H1 (cell line): ENCODE results near the gene AK2. TPM values are rescaled to one million over a fixed set of nuclear protein-coding genes. Genes with fewer than 3 reads are reported as not detected.

Source experiments
- CTCF ChIA-PET: fragments of 300-600 bp; sonication (Branson Sonifier 250); formaldehyde crosslinking; loops from one replicate; lab custom pipeline; 2021; ENCODE audit not compliant: partially characterized antibody; lab: Charles Lee
- POLR2A ChIA-PET: fragments of 300-600 bp; sonication (Branson Sonifier 250); formaldehyde crosslinking; loops from one replicate; lab custom pipeline; 2021; ENCODE audit warnings: inconsistent platforms; ENCODE audit not compliant: partially characterized antibody; lab: Charles Lee
- DNase-seq, 2 experiments: peaks; one replicate each; pipeline versions ENCODE4 v3.0.0 to v3.0.0-alpha.2; 2010 to 2022; ENCODE audit warnings: low spot score in 2 of 2, low read depth in 1 of 2, mixed read lengths in 1 of 2
- FAIRE-seq: peaks from 2 replicates; lab custom pipeline; 2011; peaks lifted over from hg19 to GRCh38; lab: Jason Lieb, UNC
- H2AFZ ChIP-seq: 2 replicates; pipeline ENCODE4 v1.8.1; 2012; ENCODE audit warnings: low read length, inconsistent platforms
- H2AK5ac ChIP-seq: 2 replicates; pipeline ENCODE4 v1.6.1; 2013; ENCODE audit warnings: low read depth, low read length
- H2BK120ac ChIP-seq: replicated peaks from 2 replicates; pipeline ENCODE3; 2013; ENCODE audit warnings: low read depth, low read length, inconsistent platforms
- H2BK12ac ChIP-seq: 2 replicates; pipeline ENCODE4 v1.6.1; 2013; ENCODE audit warnings: low read depth, low read length
- H2BK15ac ChIP-seq: 2 replicates; pipeline ENCODE4 v1.6.1; 2013; ENCODE audit warnings: low read length
- H2BK20ac ChIP-seq: 2 replicates; pipeline ENCODE4 v1.6.1; 2013; ENCODE audit warnings: low read length
- H2BK5ac ChIP-seq: 2 replicates; pipeline ENCODE4 v1.6.1; 2013; ENCODE audit warnings: low read depth, low read length
- H3K14ac ChIP-seq: 2 replicates; pipeline ENCODE4 v1.6.1; 2013; ENCODE audit warnings: inconsistent platforms; ENCODE audit not compliant: insufficient read length
- H3K18ac ChIP-seq: 2 replicates; pipeline ENCODE4 v1.6.1; 2013; ENCODE audit warnings: low read length; ENCODE audit errors: extremely low read depth
- H3K23ac ChIP-seq: 2 replicates; pipeline ENCODE4 v1.6.1; 2013; ENCODE audit warnings: inconsistent platforms; ENCODE audit not compliant: insufficient read length
- H3K23me2 ChIP-seq: 2 replicates; pipeline ENCODE4 v1.6.1; 2013; ENCODE audit warnings: low read depth, low read length
- H3K27ac ChIP-seq: 2 replicates; pipeline ENCODE4 v1.6.1; 2011; ENCODE audit warnings: low read depth, low read length, inconsistent platforms
- H3K27me3 ChIP-seq, 4 experiments: replicated peaks in 1 of 4; 1 replicate in 1 of 4; 2 replicates in 3 of 4; pipeline versions ENCODE4 v1.6.1 to v1.8.1; 2011 to 2013; ENCODE audit warnings: low read length in 3 of 4, mild to moderate bottlenecking in 3 of 4, inconsistent platforms in 2 of 4, mixed read lengths in 2 of 4, moderate library complexity in 1 of 4; ENCODE audit not compliant: control insufficient read depth in 3 of 4, insufficient read depth in 3 of 4; ENCODE audit errors: extremely low read depth in 1 of 4
- H3K36me3 ChIP-seq, 4 experiments: 2 replicates each; pipeline versions ENCODE4 v1.6.1 to v1.8.1; 2011 to 2013; ENCODE audit warnings: mild to moderate bottlenecking in 4 of 4, low read length in 3 of 4, moderate library complexity in 2 of 4, control low read depth in 1 of 4, inconsistent platforms in 1 of 4; ENCODE audit not compliant: insufficient read depth in 4 of 4, control insufficient read depth in 2 of 4
- H3K4ac ChIP-seq: replicated peaks from 2 replicates; pipeline ENCODE3; 2013; ENCODE audit warnings: low read length, low read depth, mixed read lengths, inconsistent platforms; ENCODE audit not compliant: insufficient read length
- H3K4me1 ChIP-seq, 4 experiments: replicated peaks in 1 of 4; 1 replicate in 1 of 4; 2 replicates in 3 of 4; pipeline versions ENCODE4 v1.6.1 to v1.8.1; 2011 to 2013; ENCODE audit warnings: low read length in 3 of 4, inconsistent platforms in 2 of 4, mixed read lengths in 1 of 4; ENCODE audit not compliant: insufficient read depth in 4 of 4, control insufficient read depth in 3 of 4
- H3K4me2 ChIP-seq, 2 experiments: 2 replicates each; pipeline versions ENCODE4 v1.6.1 to v1.8.1; 2011 to 2013; ENCODE audit warnings: low read depth in 2 of 2, low read length in 2 of 2, control low read depth in 1 of 2, inconsistent platforms in 1 of 2, mild to moderate bottlenecking in 1 of 2; ENCODE audit not compliant: insufficient read depth in 1 of 2
- H3K4me3 ChIP-seq, 4 experiments: fragments of 200-600, 300-600 bp in 1 of 4; sonication (generic), shearing (Covaris generic), sonication (Bioruptor Twin) in 1 of 4; 2 replicates each; pipeline versions ENCODE4 v1.5.1 to v1.8.1; 2011 to 2016; ENCODE audit warnings: low read length in 4 of 4, low read depth in 3 of 4, control low read depth in 2 of 4, inconsistent platforms in 2 of 4, mild to moderate bottlenecking in 2 of 4, mixed read lengths in 1 of 4, moderate library complexity in 1 of 4; ENCODE audit not compliant: insufficient read depth in 2 of 4; ENCODE audit errors: extremely low read depth in 1 of 4
- H3K56ac ChIP-seq: replicated peaks from 2 replicates; pipeline ENCODE3; 2013; ENCODE audit warnings: low read depth, mild to moderate bottlenecking, mixed read lengths, low read length, inconsistent platforms; ENCODE audit not compliant: insufficient read length
- H3K79me1 ChIP-seq: 2 replicates; pipeline ENCODE4 v1.6.1; 2013; ENCODE audit warnings: low read depth, low read length, control low read depth
- H3K79me2 ChIP-seq, 2 experiments: 2 replicates each; pipeline versions ENCODE4 v1.6.1 to v1.8.1; 2012 to 2013; ENCODE audit warnings: low read length in 2 of 2, mild to moderate bottlenecking in 2 of 2, inconsistent platforms in 1 of 2; ENCODE audit not compliant: insufficient read depth in 2 of 2, control insufficient read depth in 1 of 2
- H3K9ac ChIP-seq, 4 experiments: replicated peaks in 1 of 4; 1 replicate in 1 of 4; 2 replicates in 3 of 4; pipeline versions ENCODE4 v1.6.1 to v1.8.1; 2011 to 2013; ENCODE audit warnings: low read depth in 3 of 4, low read length in 3 of 4, control low read depth in 2 of 4, mild to moderate bottlenecking in 2 of 4, moderate library complexity in 2 of 4, inconsistent platforms in 1 of 4; ENCODE audit errors: extremely low read depth in 1 of 4
- H3K9me3 ChIP-seq, 2 experiments: 2 replicates each; pipeline versions ENCODE4 v1.6.1 to v1.8.1; 2012 to 2013; ENCODE audit warnings: mild to moderate bottlenecking in 2 of 2, moderate library complexity in 2 of 2, control low read depth in 1 of 2, inconsistent platforms in 1 of 2, low read depth in 1 of 2, low read length in 1 of 2, mixed read lengths in 1 of 2; ENCODE audit not compliant: insufficient read depth in 2 of 2
- H4K20me1 ChIP-seq, 2 experiments: replicated peaks in 1 of 2; 2 replicates each; pipeline versions ENCODE3 to v1.8.1; 2011 to 2013; ENCODE audit warnings: inconsistent platforms in 2 of 2, low read length in 2 of 2, mild to moderate bottlenecking in 1 of 2; ENCODE audit not compliant: insufficient read depth in 2 of 2, control insufficient read depth in 1 of 2
- H4K5ac ChIP-seq: 2 replicates; pipeline ENCODE4 v1.6.1; 2013; ENCODE audit warnings: low read length, low read depth, mixed read lengths, inconsistent platforms; ENCODE audit not compliant: insufficient read length
- H4K8ac ChIP-seq: 2 replicates; pipeline ENCODE4 v1.8.0; 2013; ENCODE audit warnings: mild to moderate bottlenecking, moderate library complexity, low read length, inconsistent platforms; ENCODE audit not compliant: insufficient read depth; ENCODE audit errors: extremely low read depth
- H4K91ac ChIP-seq: replicated peaks from 2 replicates; pipeline ENCODE3; 2013; ENCODE audit warnings: low read length, mixed read lengths, inconsistent platforms; ENCODE audit not compliant: insufficient read length
- ATF3 ChIP-seq: IDR thresholded peaks from 2 replicates; pipeline ENCODE4 v1.6.1; 2011; ENCODE audit warnings: low read depth, mild to moderate bottlenecking, low read length; ENCODE audit not compliant: insufficient read depth
- BRCA1 ChIP-seq: IDR thresholded peaks from 2 replicates; pipeline ENCODE4 v1.6.1; 2012; ENCODE audit warnings: low read depth, low read length, improper control_type of control experiment
- E2F6 ChIP-seq: IDR thresholded peaks from 2 replicates; pipeline ENCODE4 v1.6.1; 2012; ENCODE audit warnings: inconsistent platforms
- FOSL1 ChIP-seq: IDR thresholded peaks from 2 replicates; pipeline ENCODE4 v1.6.1; 2011; ENCODE audit warnings: mild to moderate bottlenecking, low read depth, low read length, moderate library complexity; ENCODE audit not compliant: insufficient read depth
- HDAC2 ChIP-seq, 2 experiments: fragments of 300-600 bp in 1 of 2; sonication (generic) in 1 of 2; IDR thresholded peaks; 2 replicates each; pipeline ENCODE4 v1.6.1; 2011 to 2012; ENCODE audit warnings: low read depth in 2 of 2, low read length in 2 of 2, mild to moderate bottlenecking in 2 of 2, moderate library complexity in 2 of 2, borderline replicate concordance in 1 of 2, inconsistent platforms in 1 of 2
- POLR2AphosphoS5 ChIP-seq: IDR thresholded peaks from 2 replicates; pipeline ENCODE4 v1.6.1; 2011; ENCODE audit warnings: low read depth, low read length
- POU5F1 ChIP-seq: IDR thresholded peaks from 2 replicates; pipeline ENCODE4 v1.6.1; 2011; ENCODE audit warnings: low read depth, mild to moderate bottlenecking, low read length, moderate library complexity
- RAD21 ChIP-seq, 2 experiments: IDR thresholded peaks in 1 of 2; conservative IDR thresholded peaks in 1 of 2; 2 replicates each; pipeline ENCODE4 v1.6.1; 2011; ENCODE audit warnings: low read depth in 2 of 2, low read length in 2 of 2, improper control_type of control experiment in 1 of 2, inconsistent platforms in 1 of 2, mild to moderate bottlenecking in 1 of 2, moderate library complexity in 1 of 2
- TCF12 ChIP-seq: IDR thresholded peaks from 2 replicates; pipeline ENCODE4 v1.6.1; 2011; ENCODE audit warnings: low read depth, mild to moderate bottlenecking, low read length
- USF2 ChIP-seq: IDR thresholded peaks from 2 replicates; pipeline ENCODE4 v1.6.1; 2011; ENCODE audit warnings: low read length, improper control_type of control experiment
- ZNF274 ChIP-seq: IDR thresholded peaks from 2 replicates; pipeline ENCODE4 v1.7.0; 2012; ENCODE audit warnings: low read length, borderline replicate concordance; ENCODE audit errors: extremely low read depth
- WGBS, 2 experiments: shearing (Covaris generic) in 1 of 2; methylation state at CpG; one replicate each; pipeline versions ENCODE4 v1.1.6 to v1.1.7; 2013 to 2015; ENCODE audit warnings: low lambda C conversion rate in 2 of 2, mixed read lengths in 2 of 2, inconsistent platforms in 1 of 2, low coverage in 1 of 2, missing lambda C conversion rate in 1 of 2; ENCODE audit not compliant: insufficient replicate concordance in 2 of 2, insufficient coverage in 1 of 2, insufficient read length in 1 of 2; ENCODE audit errors: extremely low coverage in 1 of 2, missing lambda C conversion rate in 1 of 2; 5-methylcytosine and 5-hydroxymethylcytosine counted together
- polyA plus RNA-seq, 7 experiments: library from polyadenylated mRNA; depleted of rRNA in 3 of 7; stranded (reverse) in 5 of 7; unstranded in 2 of 7; fragments of >200 nt in 5 of 7; fragments of 200-250 nt in 2 of 7; gene quantifications; 1 replicate in 5 of 7; 2 replicates in 1 of 7; 4 replicates in 1 of 7; pipeline versions ENCODE4 v1.2.1 to v1.2.3, GENCODE V29; 2011 to 2013; ENCODE audit warnings: missing spikeins in 2 of 7, mixed read lengths in 2 of 7
- total RNA-seq: library from RNA; stranded (reverse); fragmentation: NEBNext Ultra II Directional; extraction: Animal tissue kit (Norgen Biotek cat#: 25700); gene quantifications from 2 replicates; pipeline ENCODE4 v1.2.1, GENCODE V29; 2021

The AK2 gene
- total and polyA plus RNA-seq, 2 of the 8 experiments (the other 6 are each of a cell fraction or from before 2014, with no cell fraction given), result 92.3 to 137 TPM

GRCh38 chr1:33045814-33046213, 9.1 kb upstream of the AK2 start:
- Histone ChIP-seq H2AK5ac (no peak overlapping the region), H3K9ac (no peak overlapping the region), H3K4me2 (no peak overlapping the region; a peak in 1 of 4 replicates), H3K4me3 (no peak overlapping the region), H3K56ac (no peak overlapping the region), H3K79me1 (no peaks in the 10 kb centered on the region), H2AFZ (no peak overlapping the region), H3K27me3 (no peaks in the 10 kb centered on the region), H4K8ac (no peak overlapping the region), H4K5ac (no peak overlapping the region), H3K18ac (no peak overlapping the region), H3K9me3 (peaks cover 0 to 6% of the 10 kb centered on the region in 2 experiments; a peak in 2 of 4 replicates), H3K79me2 (no peaks in the 10 kb centered on the region), H4K20me1 (no peaks in the 10 kb centered on the region), H3K14ac (no peak overlapping the region), H3K23me2 (no peaks in the 10 kb centered on the region), H3K36me3 (no peaks in the 10 kb centered on the region), H3K4ac (no peak overlapping the region), H2BK5ac (no peak overlapping the region), H2BK12ac (no peak overlapping the region), H2BK120ac (no peak overlapping the region), H2BK20ac (no peak overlapping the region), H3K4me1 (peaks cover 0 to 3% (median 1%) of the 10 kb centered on the region in 4 experiments; a peak in 2 of 7 replicates), H3K23ac (no peak overlapping the region), H4K91ac (no peak overlapping the region), H2BK15ac (no peak overlapping the region), H3K27ac (no peak overlapping the region)
- ChIA-PET CTCF (interaction anchor here (0.6 to 5.1 kb wide), 4 partner anchors 10 to 994 kb away, joined by 3 to 28 read pairs (median 6); no protein-coding TSS in a partner anchor), POLR2A (no interaction called here)
- DNase-seq (no peak), FAIRE-seq (no peak)
- 84% methylated on average over 6 of the region's 6 CpGs; no CpG with 5 or more reads in 1 of the 2 experiments for WGBS, 2 experiments
- TF ChIP-seq HDAC2 (IDR thresholded peaks at IDR 0.05; ENCODE audit: borderline replicate concordance in 1 of 2, low read depth in 2 of 2, low read length in 2 of 2) (no peak), RAD21 (IDR thresholded peaks at IDR 0.05 in 1 of 2, conservative IDR thresholded peaks at IDR 0.05 in 1 of 2; ENCODE audit: low read depth in 2 of 2, low read length in 2 of 2) (no peak), POU5F1 (no peak), FOSL1 (no peak), E2F6 (no peak), POLR2AphosphoS5 (no peak), USF2 (no peak), ATF3 (no peak), TCF12 (no peak), ZNF274 (no peak), BRCA1 (no peak)
